ENCODE data around the gene ESRRA.
A peak's percentile ranks its signal among the peaks of the same experiment; 100 is the strongest.

Gene ESRRA

DNA sequence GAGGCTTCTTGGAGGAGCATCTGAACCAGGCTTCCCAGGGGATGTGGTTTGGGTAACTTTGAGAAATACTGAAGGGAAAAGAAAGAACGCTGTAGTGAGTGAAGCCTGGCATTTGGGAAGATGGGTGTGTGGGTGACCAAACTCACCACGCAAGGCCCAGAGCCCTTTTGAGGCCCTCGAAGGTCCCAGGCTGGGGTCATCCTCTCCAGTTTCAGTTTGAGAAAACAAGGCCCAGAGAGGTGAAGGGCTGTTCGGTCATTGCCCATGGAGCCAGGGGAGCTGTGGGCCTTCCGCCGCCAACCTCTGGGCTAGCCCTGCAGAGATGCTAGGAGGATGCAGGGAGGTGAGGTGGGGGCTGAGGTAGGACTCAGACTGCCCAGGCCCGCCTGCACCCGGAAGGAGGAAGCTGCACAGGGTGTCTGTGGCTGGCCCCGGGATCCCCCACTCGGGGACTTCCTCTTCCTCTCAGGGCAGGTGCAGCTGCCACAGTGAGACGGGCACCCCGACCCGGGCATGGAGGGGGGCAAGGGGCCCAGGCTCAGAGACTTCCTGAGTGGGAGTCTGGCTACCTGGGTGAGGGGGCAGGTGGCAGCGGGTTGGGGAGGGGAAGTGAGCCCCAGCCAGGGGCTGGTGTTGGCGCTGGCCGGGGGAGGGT lies 34.6 kb downstream of the ESRRA start, which contains the start of gene CCDC88B:
Gene CCDC88B (plus strand): TSS at position 451 of the 655 bp plus-strand sequence. CDS start 63 bp downstream, at position 514.
- POLR2A ChIA-PET, result interaction anchor here (1.4 kb wide), 1 partner anchor 22 kb away, joined by 4 read pairs; the partner anchor contains the start of gene PRDX5
- CTCF ChIA-PET, result interaction anchor here (1.2 to 4.3 kb wide), 3 partner anchors 8 to 22 kb away, joined by 4 to 33 read pairs (median 7); partner anchors contain the start of genes PRDX5 and TRMT112

DNA sequence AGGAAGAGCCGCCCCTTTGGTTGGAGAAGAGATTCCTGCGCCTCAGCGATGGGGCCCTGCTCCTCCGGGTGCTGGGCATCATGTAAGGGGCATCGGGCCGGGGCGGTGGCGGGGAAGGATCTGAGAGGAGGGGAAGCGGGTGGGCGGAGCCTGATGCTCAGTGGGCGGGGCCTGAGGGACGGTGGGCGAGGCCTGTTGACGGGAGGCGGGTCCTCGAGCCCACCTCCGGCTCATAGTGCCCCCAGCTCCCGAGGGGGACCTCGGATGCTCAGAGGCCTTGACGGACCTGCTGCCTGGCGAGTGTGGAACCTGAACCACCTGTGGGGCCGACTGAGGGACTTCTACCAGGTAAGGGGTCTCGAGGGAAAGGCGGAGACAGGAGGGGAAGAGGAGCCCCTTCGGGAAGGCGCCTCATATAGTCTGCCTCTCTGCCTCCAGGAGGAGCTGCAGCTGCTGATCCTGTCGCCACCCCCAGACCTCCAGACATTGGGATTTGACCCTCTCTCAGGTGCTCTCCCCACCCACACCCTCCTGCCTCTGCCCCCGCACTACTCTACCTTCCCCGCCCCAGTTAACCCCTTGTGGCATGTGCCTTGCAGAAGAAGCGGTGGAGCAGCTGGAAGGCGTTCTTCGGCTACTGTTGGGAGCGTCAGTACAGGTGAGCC lies 35.5 kb downstream of the ESRRA start:
- peak; percentile 82 for DNase-seq (ENCODE audit: extremely low spot score)
- TF ChIP-seq CTBP1 (IDR thresholded peaks at IDR 0.05; ENCODE audit: borderline replicate concordance) (no peak), FOXM1 (IDR thresholded peaks at IDR 0.05; ENCODE audit: borderline replicate concordance) (no peak), ZNF384 (IDR thresholded peaks at IDR 0.05) (no peak), L3MBTL2 (conservative IDR thresholded peaks at IDR 0.05) (no peak), FOXA1 (IDR thresholded peaks at IDR 0.05) (no peak), ELF4 (IDR thresholded peaks at IDR 0.05) (no peak), NFRKB (IDR thresholded peaks at IDR 0.05) (no peak), LEF1 (IDR thresholded peaks at IDR 0.05; ENCODE audit: borderline replicate concordance) (no peak), HDGF (IDR thresholded peaks at IDR 0.05; ENCODE audit: borderline replicate concordance) (no peak)
- TF ChIP-seq, protein P1, sequence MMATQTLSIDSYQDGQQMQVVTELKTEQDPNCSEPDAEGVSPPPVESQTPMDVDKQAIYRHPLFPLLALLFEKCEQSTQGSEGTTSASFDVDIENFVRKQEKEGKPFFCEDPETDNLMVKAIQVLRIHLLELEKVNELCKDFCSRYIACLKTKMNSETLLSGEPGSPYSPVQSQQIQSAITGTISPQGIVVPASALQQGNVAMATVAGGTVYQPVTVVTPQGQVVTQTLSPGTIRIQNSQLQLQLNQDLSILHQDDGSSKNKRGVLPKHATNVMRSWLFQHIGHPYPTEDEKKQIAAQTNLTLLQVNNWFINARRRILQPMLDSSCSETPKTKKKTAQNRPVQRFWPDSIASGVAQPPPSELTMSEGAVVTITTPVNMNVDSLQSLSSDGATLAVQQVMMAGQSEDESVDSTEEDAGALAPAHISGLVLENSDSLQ (IDR thresholded peaks at IDR 0.05), result no peak
- POLR2A ChIA-PET, result interaction anchor here (0.6 to 6.3 kb wide), 4 partner anchors 17 to 1008 kb away, joined by 3 to 46 read pairs (median 6); partner anchors contain the start of genes BAD, GPR137, PRDX5 and TRMT112
- CTCF ChIA-PET, result interaction anchor here (1.2 to 4.3 kb wide), 3 partner anchors 9 to 23 kb away, joined by 4 to 33 read pairs (median 7); partner anchors contain the start of genes PRDX5 and TRMT112

More for the DNA sequence above, 34.6 kb downstream of the ESRRA start, which contains the start of gene CCDC88B:
- DNase-seq (ENCODE audit: extremely low spot score), result no peak
- TF ChIP-seq BHLHE40 (IDR thresholded peaks at IDR 0.05; ENCODE audit: borderline replicate concordance) (no peak), CTBP1 (IDR thresholded peaks at IDR 0.05; ENCODE audit: borderline replicate concordance) (no peak), SP1 (IDR thresholded peaks at IDR 0.05) (no peak), FOXK2 (IDR thresholded peaks at IDR 0.05) (no peak), L3MBTL2 (conservative IDR thresholded peaks at IDR 0.05) (no peak)

DNA sequence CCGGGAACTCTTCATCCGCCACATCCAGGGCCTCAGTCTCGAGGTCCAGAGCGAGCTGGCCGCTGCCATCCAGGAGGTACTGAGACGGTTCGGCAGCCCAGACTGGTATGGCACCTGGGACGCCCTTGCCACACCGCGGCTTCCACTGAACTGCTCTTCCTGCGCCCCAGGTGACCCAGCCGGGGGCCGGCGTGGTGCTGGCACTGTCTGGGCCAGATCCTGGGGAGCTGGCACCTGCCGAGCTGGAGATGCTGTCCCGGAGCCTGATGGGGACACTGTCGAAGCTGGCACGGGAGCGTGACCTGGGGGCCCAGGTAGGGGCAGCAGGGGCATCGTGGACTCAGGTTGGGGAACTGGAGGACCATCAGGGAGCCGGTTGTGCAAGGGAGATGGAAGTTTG lies 36.1 kb downstream of the ESRRA start:
- POLR2A ChIA-PET, result interaction anchor here (0.6 to 6.3 kb wide), 5 partner anchors 12 to 1008 kb away, joined by 3 to 46 read pairs (median 5); partner anchors contain the start of genes BAD, GPR137, PRDX5 and TRMT112
- TF ChIP-seq HDGF (IDR thresholded peaks at IDR 0.05; ENCODE audit: borderline replicate concordance), result no peak
- CTCF ChIA-PET, result interaction anchor here (0.6 to 4.3 kb wide), 4 partner anchors 14 to 139 kb away, joined by 3 to 33 read pairs (median 6); partner anchors contain the start of genes PRDX5 and TRMT112
- DNase-seq (ENCODE audit: extremely low spot score), result no peak

DNA sequence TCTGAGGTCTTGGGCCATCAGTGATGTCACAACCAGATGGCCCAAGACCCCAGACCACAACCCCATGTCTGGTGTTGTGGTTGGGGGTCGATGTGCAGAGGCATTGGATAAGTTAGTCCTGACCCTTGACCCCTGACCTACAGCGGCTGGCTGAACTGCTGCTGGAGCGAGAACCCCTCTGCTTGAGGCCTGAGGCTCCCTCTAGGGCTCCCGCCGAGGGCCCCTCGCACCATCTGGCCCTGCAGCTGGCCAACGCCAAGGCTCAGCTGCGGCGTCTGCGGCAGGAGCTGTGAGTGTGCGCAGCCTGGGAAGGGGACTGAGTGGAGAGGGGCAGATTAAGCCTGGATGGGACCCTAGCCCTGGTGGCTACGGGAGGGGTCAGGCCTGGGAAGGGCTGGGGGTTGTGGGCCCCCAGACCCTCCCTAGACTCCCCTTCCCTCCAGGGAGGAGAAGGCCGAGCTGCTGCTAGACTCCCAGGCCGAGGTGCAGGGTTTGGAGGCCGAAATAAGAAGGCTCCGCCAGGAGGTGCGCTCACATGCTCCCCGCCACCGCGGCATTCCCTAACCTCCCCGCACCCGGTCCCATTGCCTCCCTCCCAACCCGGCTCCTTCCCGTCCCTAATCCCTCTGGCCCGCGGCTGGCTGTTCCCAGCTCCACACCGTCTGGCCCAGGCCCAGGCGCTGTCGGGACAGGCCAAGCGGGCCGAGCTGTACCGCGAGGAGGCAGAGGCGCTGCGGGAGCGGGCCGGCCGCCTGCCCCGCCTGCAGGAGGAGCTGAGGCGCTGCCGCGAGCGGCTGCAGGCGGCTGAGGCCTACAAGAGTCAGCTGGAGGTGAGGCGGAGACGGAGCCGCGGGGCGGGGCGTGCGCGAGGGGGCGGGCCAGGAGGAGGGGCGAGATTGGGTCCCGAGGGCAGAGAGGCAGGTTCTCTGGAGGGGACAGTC lies 36.8 kb downstream of the ESRRA start:
- CTCF ChIA-PET, result interaction anchor here (0.6 to 4.3 kb wide), 5 partner anchors 13 to 140 kb away, joined by 3 to 33 read pairs (median 4); partner anchors contain the start of genes PRDX5 and TRMT112

DNA sequence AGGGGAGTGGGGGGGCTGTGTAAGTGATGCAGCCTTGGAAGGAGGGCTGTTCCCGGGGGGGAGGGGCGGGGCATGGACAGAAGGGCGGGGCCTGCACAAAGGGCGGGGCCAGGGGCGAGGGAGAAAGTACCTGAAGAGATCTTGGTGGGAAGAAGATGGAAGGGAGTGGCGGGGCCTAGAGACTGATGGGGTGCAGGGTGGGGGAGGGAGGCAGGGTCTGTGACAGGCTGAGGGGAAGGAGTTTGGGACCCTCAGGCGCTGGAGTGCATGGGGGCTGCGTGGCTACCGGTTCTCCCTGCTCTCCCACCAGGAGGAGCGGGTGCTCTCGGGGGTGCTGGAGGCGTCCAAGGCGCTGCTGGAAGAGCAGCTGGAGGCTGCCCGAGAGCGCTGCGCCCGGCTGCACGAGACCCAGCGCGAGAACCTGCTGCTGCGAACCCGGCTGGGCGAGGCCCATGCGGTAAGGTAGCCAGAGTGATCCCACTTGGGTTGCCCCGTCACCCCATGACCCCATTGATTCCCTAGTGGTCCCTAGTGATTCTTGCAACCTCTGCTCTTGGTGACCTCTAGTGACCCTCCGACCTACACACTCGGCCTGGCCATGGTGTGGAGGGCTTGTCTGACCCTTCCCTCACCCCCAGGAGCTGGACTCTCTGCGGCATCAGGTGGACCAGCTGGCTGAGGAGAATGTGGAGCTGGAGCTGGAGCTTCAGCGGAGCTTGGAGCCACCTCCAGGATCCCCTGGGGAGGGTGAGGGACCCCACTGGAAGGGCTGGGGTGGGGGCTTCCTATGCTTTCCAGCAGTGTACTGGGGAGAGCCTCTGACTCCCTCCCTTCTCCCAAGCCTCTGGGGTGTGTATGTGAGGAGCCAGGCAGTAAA lies 37.8 kb downstream of the ESRRA start:
- ChIA-PET CTCF (interaction anchor here (0.9 to 4.3 kb wide), 4 partner anchors 12 to 71 kb away, joined by 3 to 33 read pairs (median 4); partner anchors contain the start of genes PRDX5 and TRMT112), POLR2A (interaction anchor here (0.6 to 6.3 kb wide), 7 partner anchors 11 to 73 kb away, joined by 3 to 46 read pairs (median 3); partner anchors contain the start of genes BAD, GPR137, PRDX5 and TRMT112)
- DNase-seq (ENCODE audit: extremely low spot score), result no peak

More for the DNA sequence above, 36.8 kb downstream of the ESRRA start:
- no peak for TF ChIP-seq SP1 (IDR thresholded peaks at IDR 0.05)
- TF ChIP-seq FOXM1 (IDR thresholded peaks at IDR 0.05; ENCODE audit: borderline replicate concordance), result no peak
- TF ChIP-seq, protein P1 (IDR thresholded peaks at IDR 0.05), result no peak
- TF ChIP-seq TARDBP (IDR thresholded peaks at IDR 0.05), result no peak
- peak; percentile 67; the same call in 1 of the 2 replicates for TF ChIP-seq HDGF (IDR thresholded peaks at IDR 0.05; ENCODE audit: borderline replicate concordance)
- TF ChIP-seq FOXA1 (IDR thresholded peaks at IDR 0.05), result no peak
- no peak for TF ChIP-seq L3MBTL2 (conservative IDR thresholded peaks at IDR 0.05)
- POLR2A ChIA-PET, result interaction anchor here (0.6 to 6.3 kb wide), 8 partner anchors 10 to 72 kb away, joined by 3 to 46 read pairs (median 4); partner anchors contain the start of genes BAD, GPR137, PRDX5 and TRMT112
- peak; percentile 91 for DNase-seq (ENCODE audit: extremely low spot score)

More for the DNA sequence above, 37.8 kb downstream of the ESRRA start:
- TF ChIP-seq ELF4 (IDR thresholded peaks at IDR 0.05), result no peak
- TF ChIP-seq TARDBP (IDR thresholded peaks at IDR 0.05), result no peak
- TF ChIP-seq HDGF (IDR thresholded peaks at IDR 0.05; ENCODE audit: borderline replicate concordance), result no peak
- TF ChIP-seq L3MBTL2 (conservative IDR thresholded peaks at IDR 0.05), result no peak
- no peak for TF ChIP-seq ZNF384 (IDR thresholded peaks at IDR 0.05)

Measured in HEK293T (cell line).